Neural progenitor cell (in vitro differentiated cells): ENCODE results near the gene ZNF862.

ENCODE experiments used
- EZH2 ChIP-seq: fragments of 200-600 bp; sonication (generic); IDR thresholded peaks from 2 replicates; pipeline ENCODE4 v1.6.1; 2017; ENCODE audit warnings: antibody characterized with exemption, mild to moderate bottlenecking, moderate library complexity
- TF ChIP-seq, protein P1 (sequence below): fragments of 200-600 bp; sonication (generic); IDR thresholded peaks from 2 replicates; pipeline ENCODE4 v1.5.1; 2017; ENCODE audit warnings: antibody characterized with exemption, mild to moderate bottlenecking

DNA sequence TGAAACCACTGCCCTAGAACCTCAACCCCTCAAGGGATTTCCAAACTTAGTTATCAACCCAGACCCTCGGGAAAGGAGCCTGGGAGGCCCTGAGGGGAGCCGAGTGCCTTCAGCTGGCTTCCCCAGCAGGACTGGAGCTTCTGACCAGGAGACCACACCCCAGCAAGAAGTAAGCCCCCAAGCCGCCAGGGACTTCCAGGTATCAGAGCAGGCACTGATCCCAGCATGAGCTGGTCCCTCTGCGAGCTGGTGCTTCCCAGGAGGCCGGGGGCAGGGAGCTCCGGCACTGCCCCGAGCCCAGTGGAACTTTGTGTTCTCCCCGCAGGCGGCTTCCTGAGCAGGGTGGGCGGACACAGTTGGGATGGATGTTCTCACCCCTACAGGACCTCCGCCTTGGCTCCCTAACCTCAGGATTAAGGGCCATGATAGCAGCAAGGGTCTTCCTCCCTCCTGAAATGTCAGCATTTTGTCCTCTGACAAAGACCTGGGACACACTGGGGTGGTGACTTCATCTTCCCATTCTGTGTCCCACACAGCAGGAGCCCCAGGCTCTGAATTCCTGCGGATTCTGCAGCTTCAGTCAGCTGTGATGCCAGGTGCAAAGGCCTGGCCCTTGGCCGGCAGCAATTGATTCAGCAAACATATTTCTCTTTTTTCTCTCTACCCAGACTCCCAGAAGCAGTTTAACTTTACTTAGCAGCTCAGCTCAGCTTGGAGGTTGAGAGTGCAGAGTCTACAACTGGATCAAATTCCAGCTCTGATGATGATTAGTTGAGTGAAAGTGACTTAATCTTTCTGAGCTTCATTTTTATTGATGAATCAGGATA lies 47.2 kb downstream of the ZNF862 start:
- TF ChIP-seq, protein P1, sequence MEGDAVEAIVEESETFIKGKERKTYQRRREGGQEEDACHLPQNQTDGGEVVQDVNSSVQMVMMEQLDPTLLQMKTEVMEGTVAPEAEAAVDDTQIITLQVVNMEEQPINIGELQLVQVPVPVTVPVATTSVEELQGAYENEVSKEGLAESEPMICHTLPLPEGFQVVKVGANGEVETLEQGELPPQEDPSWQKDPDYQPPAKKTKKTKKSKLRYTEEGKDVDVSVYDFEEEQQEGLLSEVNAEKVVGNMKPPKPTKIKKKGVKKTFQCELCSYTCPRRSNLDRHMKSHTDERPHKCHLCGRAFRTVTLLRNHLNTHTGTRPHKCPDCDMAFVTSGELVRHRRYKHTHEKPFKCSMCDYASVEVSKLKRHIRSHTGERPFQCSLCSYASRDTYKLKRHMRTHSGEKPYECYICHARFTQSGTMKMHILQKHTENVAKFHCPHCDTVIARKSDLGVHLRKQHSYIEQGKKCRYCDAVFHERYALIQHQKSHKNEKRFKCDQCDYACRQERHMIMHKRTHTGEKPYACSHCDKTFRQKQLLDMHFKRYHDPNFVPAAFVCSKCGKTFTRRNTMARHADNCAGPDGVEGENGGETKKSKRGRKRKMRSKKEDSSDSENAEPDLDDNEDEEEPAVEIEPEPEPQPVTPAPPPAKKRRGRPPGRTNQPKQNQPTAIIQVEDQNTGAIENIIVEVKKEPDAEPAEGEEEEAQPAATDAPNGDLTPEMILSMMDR = no peak
- no peak for TF ChIP-seq EZH2
